WTC11 (cell line): ENCODE data around the gene MMP26. TPM values are rescaled to one million over a fixed set of nuclear protein-coding genes. Genes with fewer than 3 reads are reported as not detected.

Experiments
- ATAC-seq: fragments of 200-7000 bp; cut with Tn5 transposase; 2 replicates; pipeline ENCODE4 v1.10.0; 2021; ENCODE audit warnings: mild to moderate bottlenecking, moderate library complexity
- CTCF ChIA-PET: fragments of 300-600 bp; sonication (Branson Sonifier 250); formaldehyde crosslinking; loops from one replicate; lab custom pipeline; 2021; ENCODE audit warnings: antibody characterized with exemption; lab: Charles Lee
- POLR2A ChIA-PET: fragments of 350-600 bp; sonication (Branson Sonifier 250); formaldehyde crosslinking; loops from one replicate; lab custom pipeline; 2021; ENCODE audit warnings: antibody characterized with exemption; lab: Charles Lee
- DNase-seq: peaks from one replicate; pipeline ENCODE4 v3.0.0; 2021; ENCODE audit warnings: low spot score
- H3K27ac Mint-ChIP-seq: 2 replicates; pipeline ENCODE4 v1.8.0; 2021; ENCODE audit warnings: mixed read lengths
- H3K27me3 Mint-ChIP-seq: 2 replicates; pipeline ENCODE4 v1.8.0; 2021; ENCODE audit warnings: low read depth, mild to moderate bottlenecking, moderate library complexity, mixed read lengths
- H3K36me3 Mint-ChIP-seq: 2 replicates; pipeline ENCODE4 v1.8.0; 2021; ENCODE audit warnings: mixed read lengths
- H3K4me1 Mint-ChIP-seq: 2 replicates; pipeline ENCODE4 v1.8.0; 2022; ENCODE audit warnings: mixed read lengths
- H3K4me3 Mint-ChIP-seq: 2 replicates; pipeline ENCODE4 v1.8.0; 2021; ENCODE audit warnings: mild to moderate bottlenecking, moderate library complexity, mixed read lengths
- H3K9me3 Mint-ChIP-seq: 2 replicates; pipeline ENCODE4 v1.8.0; 2021; ENCODE audit warnings: mixed read lengths
- IRF2 ChIP-seq: sonication (generic); formaldehyde crosslinking; IDR thresholded peaks from 2 replicates; pipeline ENCODE4 v1.8.0; 2022; ENCODE audit warnings: low read depth, missing genetic modification reagents, borderline replicate concordance
- MYBL2 ChIP-seq: sonication (generic); formaldehyde crosslinking; IDR thresholded peaks from 2 replicates; pipeline ENCODE4 v1.8.1; 2023; ENCODE audit warnings: mild to moderate bottlenecking, moderate library complexity, missing genetic modification reagents
- ZBTB21 ChIP-seq: sonication (generic); formaldehyde crosslinking; IDR thresholded peaks from 2 replicates; pipeline ENCODE4 v1.8.1; 2023; ENCODE audit warnings: mild to moderate bottlenecking, missing genetic modification reagents, borderline replicate concordance
- total RNA-seq: library from RNA; stranded (reverse); gene quantifications from 3 replicates; pipeline ENCODE4 v1.2.3, GENCODE V29; 2021
- TF ChIP-seq, protein P1 (sequence below): sonication (generic); formaldehyde crosslinking; IDR thresholded peaks from 2 replicates; pipeline ENCODE4 v1.8.1; 2023; ENCODE audit warnings: mild to moderate bottlenecking, missing genetic modification reagents, moderate library complexity
- TF ChIP-seq, protein P2 (sequence below): sonication (generic); formaldehyde crosslinking; IDR thresholded peaks from 2 replicates; pipeline ENCODE4 v1.8.1; 2023; ENCODE audit warnings: mild to moderate bottlenecking, missing genetic modification reagents
- TF ChIP-seq, protein P3 (sequence below): sonication (generic); formaldehyde crosslinking; IDR thresholded peaks from 2 replicates; pipeline ENCODE4 v1.8.0; 2022; ENCODE audit warnings: missing genetic modification reagents
- TF ChIP-seq, protein P4 (sequence below): sonication (generic); formaldehyde crosslinking; IDR thresholded peaks from 2 replicates; pipeline ENCODE4 v1.8.1; 2023; ENCODE audit warnings: mild to moderate bottlenecking, missing genetic modification reagents, borderline replicate concordance
- TF ChIP-seq, protein P5 (sequence below): sonication (generic); formaldehyde crosslinking; conservative IDR thresholded peaks from 2 replicates; pipeline ENCODE4 v1.8.1; 2023; ENCODE audit warnings: mild to moderate bottlenecking, low read depth, missing genetic modification reagents, moderate library complexity
- TF ChIP-seq, protein P6 (sequence below): sonication (generic); formaldehyde crosslinking; IDR thresholded peaks from 2 replicates; pipeline ENCODE4 v1.8.0; 2022; ENCODE audit warnings: mild to moderate bottlenecking, missing genetic modification reagents
- TF ChIP-seq, protein P7 (sequence below): fragments of 250-450 bp; sonication (Bioruptor Pico); IDR thresholded peaks from 2 replicates; pipeline ENCODE4 v1.9.0; 2021; ENCODE audit warnings: mild to moderate bottlenecking, borderline replicate concordance

The MMP26 gene
- total RNA-seq, 1 experiment from 2014 or later: not detected

DNA sequence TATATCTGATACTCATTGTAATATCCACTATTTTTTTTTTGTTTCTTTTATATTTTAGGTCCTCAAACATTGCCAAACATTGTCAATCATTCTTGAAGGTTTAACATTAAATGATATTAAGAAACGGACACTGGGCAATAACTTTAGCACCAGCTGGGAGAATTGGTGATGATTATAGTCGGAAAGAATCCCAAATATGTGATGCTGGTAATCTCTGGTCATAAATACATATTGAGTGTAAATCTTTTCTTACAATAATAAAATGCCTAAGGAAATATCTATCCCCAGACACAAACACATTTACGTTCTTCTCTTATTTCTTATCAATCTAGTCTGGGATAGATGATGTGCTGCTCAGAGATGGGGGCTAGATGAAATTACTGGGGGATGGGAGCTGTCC is 32.1 kb upstream of the MMP26 start (continued):
- TF ChIP-seq, protein P1, sequence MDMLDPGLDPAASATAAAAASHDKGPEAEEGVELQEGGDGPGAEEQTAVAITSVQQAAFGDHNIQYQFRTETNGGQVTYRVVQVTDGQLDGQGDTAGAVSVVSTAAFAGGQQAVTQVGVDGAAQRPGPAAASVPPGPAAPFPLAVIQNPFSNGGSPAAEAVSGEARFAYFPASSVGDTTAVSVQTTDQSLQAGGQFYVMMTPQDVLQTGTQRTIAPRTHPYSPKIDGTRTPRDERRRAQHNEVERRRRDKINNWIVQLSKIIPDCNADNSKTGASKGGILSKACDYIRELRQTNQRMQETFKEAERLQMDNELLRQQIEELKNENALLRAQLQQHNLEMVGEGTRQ (CRISPR knock-in tag): no peak
- TF ChIP-seq, protein P2, sequence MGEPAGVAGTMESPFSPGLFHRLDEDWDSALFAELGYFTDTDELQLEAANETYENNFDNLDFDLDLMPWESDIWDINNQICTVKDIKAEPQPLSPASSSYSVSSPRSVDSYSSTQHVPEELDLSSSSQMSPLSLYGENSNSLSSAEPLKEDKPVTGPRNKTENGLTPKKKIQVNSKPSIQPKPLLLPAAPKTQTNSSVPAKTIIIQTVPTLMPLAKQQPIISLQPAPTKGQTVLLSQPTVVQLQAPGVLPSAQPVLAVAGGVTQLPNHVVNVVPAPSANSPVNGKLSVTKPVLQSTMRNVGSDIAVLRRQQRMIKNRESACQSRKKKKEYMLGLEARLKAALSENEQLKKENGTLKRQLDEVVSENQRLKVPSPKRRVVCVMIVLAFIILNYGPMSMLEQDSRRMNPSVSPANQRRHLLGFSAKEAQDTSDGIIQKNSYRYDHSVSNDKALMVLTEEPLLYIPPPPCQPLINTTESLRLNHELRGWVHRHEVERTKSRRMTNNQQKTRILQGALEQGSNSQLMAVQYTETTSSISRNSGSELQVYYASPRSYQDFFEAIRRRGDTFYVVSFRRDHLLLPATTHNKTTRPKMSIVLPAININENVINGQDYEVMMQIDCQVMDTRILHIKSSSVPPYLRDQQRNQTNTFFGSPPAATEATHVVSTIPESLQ (CRISPR knock-in tag): no peak

DNA sequence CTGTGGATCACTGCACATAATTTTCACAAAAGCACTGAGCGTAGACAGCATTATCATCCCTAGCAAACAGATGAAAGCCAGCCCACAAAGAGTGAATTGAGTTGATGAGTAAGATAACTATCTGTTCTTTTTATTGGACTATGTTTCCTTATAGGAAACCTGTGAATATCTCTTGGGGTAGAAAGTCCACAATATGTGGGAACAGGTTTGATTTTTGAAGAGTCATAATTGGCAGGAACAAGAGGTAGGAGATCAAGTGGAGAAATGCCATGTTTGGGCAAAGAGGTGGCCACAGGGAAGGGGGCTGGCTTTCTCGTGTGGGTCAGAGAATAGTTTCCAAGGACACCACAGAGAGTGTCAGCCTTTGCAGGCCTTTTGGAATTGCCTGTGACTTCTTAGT is 30.8 kb upstream of the MMP26 start:
- TF ChIP-seq, protein P3, sequence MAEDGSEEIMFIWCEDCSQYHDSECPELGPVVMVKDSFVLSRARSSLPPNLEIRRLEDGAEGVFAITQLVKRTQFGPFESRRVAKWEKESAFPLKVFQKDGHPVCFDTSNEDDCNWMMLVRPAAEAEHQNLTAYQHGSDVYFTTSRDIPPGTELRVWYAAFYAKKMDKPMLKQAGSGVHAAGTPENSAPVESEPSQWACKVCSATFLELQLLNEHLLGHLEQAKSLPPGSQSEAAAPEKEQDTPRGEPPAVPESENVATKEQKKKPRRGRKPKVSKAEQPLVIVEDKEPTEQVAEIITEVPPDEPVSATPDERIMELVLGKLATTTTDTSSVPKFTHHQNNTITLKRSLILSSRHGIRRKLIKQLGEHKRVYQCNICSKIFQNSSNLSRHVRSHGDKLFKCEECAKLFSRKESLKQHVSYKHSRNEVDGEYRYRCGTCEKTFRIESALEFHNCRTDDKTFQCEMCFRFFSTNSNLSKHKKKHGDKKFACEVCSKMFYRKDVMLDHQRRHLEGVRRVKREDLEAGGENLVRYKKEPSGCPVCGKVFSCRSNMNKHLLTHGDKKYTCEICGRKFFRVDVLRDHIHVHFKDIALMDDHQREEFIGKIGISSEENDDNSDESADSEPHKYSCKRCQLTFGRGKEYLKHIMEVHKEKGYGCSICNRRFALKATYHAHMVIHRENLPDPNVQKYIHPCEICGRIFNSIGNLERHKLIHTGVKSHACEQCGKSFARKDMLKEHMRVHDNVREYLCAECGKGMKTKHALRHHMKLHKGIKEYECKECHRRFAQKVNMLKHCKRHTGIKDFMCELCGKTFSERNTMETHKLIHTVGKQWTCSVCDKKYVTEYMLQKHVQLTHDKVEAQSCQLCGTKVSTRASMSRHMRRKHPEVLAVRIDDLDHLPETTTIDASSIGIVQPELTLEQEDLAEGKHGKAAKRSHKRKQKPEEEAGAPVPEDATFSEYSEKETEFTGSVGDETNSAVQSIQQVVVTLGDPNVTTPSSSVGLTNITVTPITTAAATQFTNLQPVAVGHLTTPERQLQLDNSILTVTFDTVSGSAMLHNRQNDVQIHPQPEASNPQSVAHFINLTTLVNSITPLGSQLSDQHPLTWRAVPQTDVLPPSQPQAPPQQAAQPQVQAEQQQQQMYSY (CRISPR knock-in tag): no peak
- TF ChIP-seq MYBL2 (CRISPR knock-in tag) (no peak), IRF2 (CRISPR knock-in tag) (no peak), ZBTB21 (no peak)
- TF ChIP-seq, protein P4, sequence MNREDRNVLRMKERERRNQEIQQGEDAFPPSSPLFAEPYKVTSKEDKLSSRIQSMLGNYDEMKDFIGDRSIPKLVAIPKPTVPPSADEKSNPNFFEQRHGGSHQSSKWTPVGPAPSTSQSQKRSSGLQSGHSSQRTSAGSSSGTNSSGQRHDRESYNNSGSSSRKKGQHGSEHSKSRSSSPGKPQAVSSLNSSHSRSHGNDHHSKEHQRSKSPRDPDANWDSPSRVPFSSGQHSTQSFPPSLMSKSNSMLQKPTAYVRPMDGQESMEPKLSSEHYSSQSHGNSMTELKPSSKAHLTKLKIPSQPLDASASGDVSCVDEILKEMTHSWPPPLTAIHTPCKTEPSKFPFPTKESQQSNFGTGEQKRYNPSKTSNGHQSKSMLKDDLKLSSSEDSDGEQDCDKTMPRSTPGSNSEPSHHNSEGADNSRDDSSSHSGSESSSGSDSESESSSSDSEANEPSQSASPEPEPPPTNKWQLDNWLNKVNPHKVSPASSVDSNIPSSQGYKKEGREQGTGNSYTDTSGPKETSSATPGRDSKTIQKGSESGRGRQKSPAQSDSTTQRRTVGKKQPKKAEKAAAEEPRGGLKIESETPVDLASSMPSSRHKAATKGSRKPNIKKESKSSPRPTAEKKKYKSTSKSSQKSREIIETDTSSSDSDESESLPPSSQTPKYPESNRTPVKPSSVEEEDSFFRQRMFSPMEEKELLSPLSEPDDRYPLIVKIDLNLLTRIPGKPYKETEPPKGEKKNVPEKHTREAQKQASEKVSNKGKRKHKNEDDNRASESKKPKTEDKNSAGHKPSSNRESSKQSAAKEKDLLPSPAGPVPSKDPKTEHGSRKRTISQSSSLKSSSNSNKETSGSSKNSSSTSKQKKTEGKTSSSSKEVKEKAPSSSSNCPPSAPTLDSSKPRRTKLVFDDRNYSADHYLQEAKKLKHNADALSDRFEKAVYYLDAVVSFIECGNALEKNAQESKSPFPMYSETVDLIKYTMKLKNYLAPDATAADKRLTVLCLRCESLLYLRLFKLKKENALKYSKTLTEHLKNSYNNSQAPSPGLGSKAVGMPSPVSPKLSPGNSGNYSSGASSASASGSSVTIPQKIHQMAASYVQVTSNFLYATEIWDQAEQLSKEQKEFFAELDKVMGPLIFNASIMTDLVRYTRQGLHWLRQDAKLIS (CRISPR knock-in tag): no peak
- TF ChIP-seq, protein P5, sequence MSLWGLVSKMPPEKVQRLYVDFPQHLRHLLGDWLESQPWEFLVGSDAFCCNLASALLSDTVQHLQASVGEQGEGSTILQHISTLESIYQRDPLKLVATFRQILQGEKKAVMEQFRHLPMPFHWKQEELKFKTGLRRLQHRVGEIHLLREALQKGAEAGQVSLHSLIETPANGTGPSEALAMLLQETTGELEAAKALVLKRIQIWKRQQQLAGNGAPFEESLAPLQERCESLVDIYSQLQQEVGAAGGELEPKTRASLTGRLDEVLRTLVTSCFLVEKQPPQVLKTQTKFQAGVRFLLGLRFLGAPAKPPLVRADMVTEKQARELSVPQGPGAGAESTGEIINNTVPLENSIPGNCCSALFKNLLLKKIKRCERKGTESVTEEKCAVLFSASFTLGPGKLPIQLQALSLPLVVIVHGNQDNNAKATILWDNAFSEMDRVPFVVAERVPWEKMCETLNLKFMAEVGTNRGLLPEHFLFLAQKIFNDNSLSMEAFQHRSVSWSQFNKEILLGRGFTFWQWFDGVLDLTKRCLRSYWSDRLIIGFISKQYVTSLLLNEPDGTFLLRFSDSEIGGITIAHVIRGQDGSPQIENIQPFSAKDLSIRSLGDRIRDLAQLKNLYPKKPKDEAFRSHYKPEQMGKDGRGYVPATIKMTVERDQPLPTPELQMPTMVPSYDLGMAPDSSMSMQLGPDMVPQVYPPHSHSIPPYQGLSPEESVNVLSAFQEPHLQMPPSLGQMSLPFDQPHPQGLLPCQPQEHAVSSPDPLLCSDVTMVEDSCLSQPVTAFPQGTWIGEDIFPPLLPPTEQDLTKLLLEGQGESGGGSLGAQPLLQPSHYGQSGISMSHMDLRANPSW (CRISPR knock-in tag): no peak
- TF ChIP-seq, protein P6, sequence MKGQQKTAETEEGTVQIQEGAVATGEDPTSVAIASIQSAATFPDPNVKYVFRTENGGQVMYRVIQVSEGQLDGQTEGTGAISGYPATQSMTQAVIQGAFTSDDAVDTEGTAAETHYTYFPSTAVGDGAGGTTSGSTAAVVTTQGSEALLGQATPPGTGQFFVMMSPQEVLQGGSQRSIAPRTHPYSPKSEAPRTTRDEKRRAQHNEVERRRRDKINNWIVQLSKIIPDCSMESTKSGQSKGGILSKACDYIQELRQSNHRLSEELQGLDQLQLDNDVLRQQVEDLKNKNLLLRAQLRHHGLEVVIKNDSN: no peak
- TF ChIP-seq, protein P7, sequence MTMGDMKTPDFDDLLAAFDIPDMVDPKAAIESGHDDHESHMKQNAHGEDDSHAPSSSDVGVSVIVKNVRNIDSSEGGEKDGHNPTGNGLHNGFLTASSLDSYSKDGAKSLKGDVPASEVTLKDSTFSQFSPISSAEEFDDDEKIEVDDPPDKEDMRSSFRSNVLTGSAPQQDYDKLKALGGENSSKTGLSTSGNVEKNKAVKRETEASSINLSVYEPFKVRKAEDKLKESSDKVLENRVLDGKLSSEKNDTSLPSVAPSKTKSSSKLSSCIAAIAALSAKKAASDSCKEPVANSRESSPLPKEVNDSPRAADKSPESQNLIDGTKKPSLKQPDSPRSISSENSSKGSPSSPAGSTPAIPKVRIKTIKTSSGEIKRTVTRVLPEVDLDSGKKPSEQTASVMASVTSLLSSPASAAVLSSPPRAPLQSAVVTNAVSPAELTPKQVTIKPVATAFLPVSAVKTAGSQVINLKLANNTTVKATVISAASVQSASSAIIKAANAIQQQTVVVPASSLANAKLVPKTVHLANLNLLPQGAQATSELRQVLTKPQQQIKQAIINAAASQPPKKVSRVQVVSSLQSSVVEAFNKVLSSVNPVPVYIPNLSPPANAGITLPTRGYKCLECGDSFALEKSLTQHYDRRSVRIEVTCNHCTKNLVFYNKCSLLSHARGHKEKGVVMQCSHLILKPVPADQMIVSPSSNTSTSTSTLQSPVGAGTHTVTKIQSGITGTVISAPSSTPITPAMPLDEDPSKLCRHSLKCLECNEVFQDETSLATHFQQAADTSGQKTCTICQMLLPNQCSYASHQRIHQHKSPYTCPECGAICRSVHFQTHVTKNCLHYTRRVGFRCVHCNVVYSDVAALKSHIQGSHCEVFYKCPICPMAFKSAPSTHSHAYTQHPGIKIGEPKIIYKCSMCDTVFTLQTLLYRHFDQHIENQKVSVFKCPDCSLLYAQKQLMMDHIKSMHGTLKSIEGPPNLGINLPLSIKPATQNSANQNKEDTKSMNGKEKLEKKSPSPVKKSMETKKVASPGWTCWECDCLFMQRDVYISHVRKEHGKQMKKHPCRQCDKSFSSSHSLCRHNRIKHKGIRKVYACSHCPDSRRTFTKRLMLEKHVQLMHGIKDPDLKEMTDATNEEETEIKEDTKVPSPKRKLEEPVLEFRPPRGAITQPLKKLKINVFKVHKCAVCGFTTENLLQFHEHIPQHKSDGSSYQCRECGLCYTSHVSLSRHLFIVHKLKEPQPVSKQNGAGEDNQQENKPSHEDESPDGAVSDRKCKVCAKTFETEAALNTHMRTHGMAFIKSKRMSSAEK: no peak
- Mint-ChIP-seq H3K36me3 (no peaks in the 10 kb centered on the region), H3K4me3 (no peak overlapping the region), H3K27ac (no peak overlapping the region), H3K27me3 (no peaks in the 10 kb centered on the region), H3K4me1 (peaks cover 5% of the 10 kb centered on the region), H3K9me3 (no peaks in the 10 kb centered on the region)
- no peak for DNase-seq
- no peak for ATAC-seq
- ChIA-PET POLR2A (no interaction called here), CTCF (no interaction called here)
